Neural cell (in vitro differentiated cells): ENCODE results near the gene UPB1. TPM values are rescaled to one million over a fixed set of nuclear protein-coding genes. Genes with fewer than 3 reads are reported as not detected.

Source experiments
- H2AFZ ChIP-seq: fragments of 200-600, 300-800 bp; sonication (generic), shearing (Covaris generic); 2 replicates; pipeline ENCODE4 v1.6.0; 2014; ENCODE audit warnings: low read depth, mild to moderate bottlenecking, antibody characterized with exemption, low read length, moderate library complexity
- H3F3A ChIP-seq: fragments of 200-600 bp; shearing (Covaris generic); 2 replicates; pipeline ENCODE4 v1.6.1; 2016; ENCODE audit warnings: mild to moderate bottlenecking, moderate library complexity, mixed read lengths, antibody characterized with exemption, low read length; ENCODE audit not compliant: insufficient read depth, poor library complexity, severe bottlenecking
- H3K27ac ChIP-seq: fragments of 200-600, 300-800 bp; sonication (generic), shearing (Covaris generic); 2 replicates; pipeline ENCODE4 v1.5.1; 2014; ENCODE audit warnings: mild to moderate bottlenecking, low read length, moderate library complexity
- H3K27me3 ChIP-seq: fragments of 300-800, 200-600 bp; sonication (generic), shearing (Covaris generic); 2 replicates; pipeline ENCODE4 v1.6.0; 2014; ENCODE audit warnings: mild to moderate bottlenecking, low read depth, low read length, moderate library complexity; ENCODE audit not compliant: insufficient read depth
- H3K36me3 ChIP-seq: fragments of 300-800, 200-600 bp; sonication (generic), shearing (Covaris generic); 2 replicates; pipeline ENCODE4 v1.5.1; 2014; ENCODE audit warnings: mild to moderate bottlenecking, antibody characterized with exemption, low read length, moderate library complexity; ENCODE audit not compliant: insufficient read depth
- H3K4me2 ChIP-seq: fragments of 300-800, 200-600 bp; sonication (generic), shearing (Covaris generic); 2 replicates; pipeline ENCODE4 v1.6.0; 2014; ENCODE audit warnings: mild to moderate bottlenecking, low read length
- H3K4me3 ChIP-seq: fragments of 300-800, 200-600 bp; sonication (generic), shearing (Covaris generic); 2 replicates; pipeline ENCODE4 v1.5.1; 2014; ENCODE audit warnings: mild to moderate bottlenecking, low read length, moderate library complexity
- H3K79me2 ChIP-seq: fragments of 200-600 bp; shearing (Covaris generic); replicated peaks from 2 replicates; pipeline ENCODE4 v1.6.0; 2014; ENCODE audit warnings: mild to moderate bottlenecking, low read length, moderate library complexity; ENCODE audit not compliant: insufficient read depth
- H3K9ac ChIP-seq: fragments of 300-800, 200-600 bp; sonication (generic), shearing (Covaris generic); 2 replicates; pipeline ENCODE4 v1.6.1; 2016; ENCODE audit warnings: mild to moderate bottlenecking, low read length, mixed read lengths
- H3K9me2 ChIP-seq: fragments of 200-600 bp; shearing (Covaris generic); 2 replicates; pipeline ENCODE4 v1.6.1; 2016; ENCODE audit warnings: mild to moderate bottlenecking, low read length, mixed read lengths; ENCODE audit not compliant: insufficient read depth
- H3K9me3 ChIP-seq: fragments of 200-600, 300-800 bp; sonication (generic), shearing (Covaris generic); 2 replicates; pipeline ENCODE4 v1.6.1; 2016; ENCODE audit warnings: mild to moderate bottlenecking, mixed run types, low read length, moderate library complexity, mixed read lengths
- H4K20me1 ChIP-seq: fragments of 200-600 bp; shearing (Covaris generic); 2 replicates; pipeline ENCODE4 v1.6.1; 2016; ENCODE audit warnings: mild to moderate bottlenecking, mixed run types; ENCODE audit not compliant: insufficient read depth
- CTCF ChIP-seq: fragments of 450-650 bp; IDR thresholded peaks from 2 replicates; pipeline ENCODE4 v1.5.1; 2014; ENCODE audit warnings: antibody characterized with exemption, mild to moderate bottlenecking, moderate library complexity; ENCODE audit not compliant: poor library complexity, severe bottlenecking
- EP300 ChIP-seq: fragments of 450-650 bp; conservative IDR thresholded peaks from 2 replicates; pipeline ENCODE4 v1.6.1; 2014; ENCODE audit warnings: antibody characterized with exemption, mild to moderate bottlenecking, moderate library complexity; ENCODE audit not compliant: poor library complexity, severe bottlenecking
- EZH2 ChIP-seq: fragments of 200-600, 300-800 bp; shearing (Covaris generic), sonication (generic); IDR thresholded peaks from 2 replicates; pipeline ENCODE4 v1.6.1; 2014; ENCODE audit warnings: antibody characterized with exemption, low read length, borderline replicate concordance, mild to moderate bottlenecking; ENCODE audit not compliant: insufficient read depth, poor library complexity, severe bottlenecking
- MXI1 ChIP-seq: fragments of 450-650 bp; conservative IDR thresholded peaks from 2 replicates; pipeline ENCODE4 v1.6.1; 2014; ENCODE audit warnings: antibody characterized with exemption, mild to moderate bottlenecking; ENCODE audit not compliant: poor library complexity, severe bottlenecking
- POLR2AphosphoS5 ChIP-seq: IDR thresholded peaks from 2 replicates; pipeline ENCODE4 v1.6.1; 2012
- RAD21 ChIP-seq: fragments of 450-650 bp; conservative IDR thresholded peaks from 2 replicates; pipeline ENCODE4 v1.6.1; 2014; ENCODE audit warnings: antibody characterized with exemption, mild to moderate bottlenecking, moderate library complexity
- SMC3 ChIP-seq: fragments of 450-650 bp; conservative IDR thresholded peaks from 2 replicates; pipeline ENCODE4 v1.6.1; 2014; ENCODE audit warnings: antibody characterized with exemption, mild to moderate bottlenecking, moderate library complexity; ENCODE audit not compliant: poor library complexity
- TAF1 ChIP-seq: IDR thresholded peaks from 2 replicates; pipeline ENCODE4 v1.6.1; 2012; ENCODE audit warnings: low read depth
- polyA plus RNA-seq: library from polyadenylated mRNA; depleted of rRNA; stranded (reverse); fragments of >200 nt; gene quantifications from 2 replicates; pipeline ENCODE4 v1.2.3, GENCODE V29; 2014
- TF ChIP-seq, protein P1 (sequence below): IDR thresholded peaks from 2 replicates; pipeline ENCODE4 v1.6.1; 2012; ENCODE audit warnings: borderline replicate concordance

Gene UPB1
- polyA plus RNA-seq, 1 donor from 2014 or later = 0.12 TPM

GRCh38 chr22:24518228-24518627, 23.1 kb downstream of the UPB1 start:
- no peak overlapping the region for H3K9ac ChIP-seq
- no peak overlapping the region for H3K27ac ChIP-seq
- H3K36me3 ChIP-seq = no peaks in the 10 kb centered on the region
- H2AFZ ChIP-seq = no peak overlapping the region
- no peaks in the 10 kb centered on the region for H3K9me2 ChIP-seq
- no peaks in the 10 kb centered on the region for H3K79me2 ChIP-seq
- H3K27me3 ChIP-seq = no peaks in the 10 kb centered on the region
- H3F3A ChIP-seq = no peaks in the 10 kb centered on the region
- no peak overlapping the region for H3K4me3 ChIP-seq
- no peaks in the 10 kb centered on the region for H4K20me1 ChIP-seq
- H3K9me3 ChIP-seq = no peaks in the 10 kb centered on the region
- no peak overlapping the region for H3K4me2 ChIP-seq
- no peak for TF ChIP-seq EP300
- TF ChIP-seq MXI1 = no peak

- Histone ChIP-seq H4K20me1 (no peaks in the 10 kb centered on the region), H3K4me3 (no peak overlapping the region), H2AFZ (no peak overlapping the region), H3K9ac (no peak overlapping the region), H3F3A (no peaks in the 10 kb centered on the region), H3K9me3 (no peaks in the 10 kb centered on the region), H3K4me2 (no peak overlapping the region), H3K36me3 (no peaks in the 10 kb centered on the region), H3K27ac (no peak overlapping the region), H3K27me3 (no peaks in the 10 kb centered on the region), H3K79me2 (no peaks in the 10 kb centered on the region), H3K9me2 (no peaks in the 10 kb centered on the region)
- TF ChIP-seq EP300 (no peak), RAD21 (no peak), POLR2AphosphoS5 (no peak), CTCF (no peak), TAF1 (no peak), EZH2 (no peak), SMC3 (no peak)
- TF ChIP-seq, protein P1, sequence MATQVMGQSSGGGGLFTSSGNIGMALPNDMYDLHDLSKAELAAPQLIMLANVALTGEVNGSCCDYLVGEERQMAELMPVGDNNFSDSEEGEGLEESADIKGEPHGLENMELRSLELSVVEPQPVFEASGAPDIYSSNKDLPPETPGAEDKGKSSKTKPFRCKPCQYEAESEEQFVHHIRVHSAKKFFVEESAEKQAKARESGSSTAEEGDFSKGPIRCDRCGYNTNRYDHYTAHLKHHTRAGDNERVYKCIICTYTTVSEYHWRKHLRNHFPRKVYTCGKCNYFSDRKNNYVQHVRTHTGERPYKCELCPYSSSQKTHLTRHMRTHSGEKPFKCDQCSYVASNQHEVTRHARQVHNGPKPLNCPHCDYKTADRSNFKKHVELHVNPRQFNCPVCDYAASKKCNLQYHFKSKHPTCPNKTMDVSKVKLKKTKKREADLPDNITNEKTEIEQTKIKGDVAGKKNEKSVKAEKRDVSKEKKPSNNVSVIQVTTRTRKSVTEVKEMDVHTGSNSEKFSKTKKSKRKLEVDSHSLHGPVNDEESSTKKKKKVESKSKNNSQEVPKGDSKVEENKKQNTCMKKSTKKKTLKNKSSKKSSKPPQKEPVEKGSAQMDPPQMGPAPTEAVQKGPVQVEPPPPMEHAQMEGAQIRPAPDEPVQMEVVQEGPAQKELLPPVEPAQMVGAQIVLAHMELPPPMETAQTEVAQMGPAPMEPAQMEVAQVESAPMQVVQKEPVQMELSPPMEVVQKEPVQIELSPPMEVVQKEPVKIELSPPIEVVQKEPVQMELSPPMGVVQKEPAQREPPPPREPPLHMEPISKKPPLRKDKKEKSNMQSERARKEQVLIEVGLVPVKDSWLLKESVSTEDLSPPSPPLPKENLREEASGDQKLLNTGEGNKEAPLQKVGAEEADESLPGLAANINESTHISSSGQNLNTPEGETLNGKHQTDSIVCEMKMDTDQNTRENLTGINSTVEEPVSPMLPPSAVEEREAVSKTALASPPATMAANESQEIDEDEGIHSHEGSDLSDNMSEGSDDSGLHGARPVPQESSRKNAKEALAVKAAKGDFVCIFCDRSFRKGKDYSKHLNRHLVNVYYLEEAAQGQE = no peak
Measured at GRCh38 chr22:24518771-24519485, 23.8 kb downstream of the UPB1 start.
